ENCODE results near the gene CCIN. TPM values are rescaled to one million over a fixed set of nuclear protein-coding genes. Genes with fewer than 3 reads are reported as not detected.

Gene CCIN
- total RNA-seq, 4 donors from 2014 or later = not detected

GRCh38 chr9:36141761-36142160, 27.4 kb upstream of the CCIN start:
- Histone ChIP-seq H3K27ac (no peak overlapping the region), H3K9me3 (no peaks in the 10 kb centered on the region), H3K4me1 (peaks cover 53% of the 10 kb centered on the region), H3K27me3 (peaks cover 17% of the 10 kb centered on the region), H3K4me3 (no peak overlapping the region), H3K36me3 (no peaks in the 10 kb centered on the region)
- TF ChIP-seq EP300 (IDR thresholded peaks at IDR 0.05) (no peak), POLR2A (IDR thresholded peaks at IDR 0.05) (no peak), POLR2AphosphoS5 (IDR thresholded peaks at IDR 0.05) (no peak), CTCF (IDR thresholded peaks at IDR 0.05) (no peak)
- DNase-seq (ENCODE audit: low spot score in 2 of 2) = no peak
- 95% methylated on average over 7 of the region's 7 CpGs for WGBS

DNA sequence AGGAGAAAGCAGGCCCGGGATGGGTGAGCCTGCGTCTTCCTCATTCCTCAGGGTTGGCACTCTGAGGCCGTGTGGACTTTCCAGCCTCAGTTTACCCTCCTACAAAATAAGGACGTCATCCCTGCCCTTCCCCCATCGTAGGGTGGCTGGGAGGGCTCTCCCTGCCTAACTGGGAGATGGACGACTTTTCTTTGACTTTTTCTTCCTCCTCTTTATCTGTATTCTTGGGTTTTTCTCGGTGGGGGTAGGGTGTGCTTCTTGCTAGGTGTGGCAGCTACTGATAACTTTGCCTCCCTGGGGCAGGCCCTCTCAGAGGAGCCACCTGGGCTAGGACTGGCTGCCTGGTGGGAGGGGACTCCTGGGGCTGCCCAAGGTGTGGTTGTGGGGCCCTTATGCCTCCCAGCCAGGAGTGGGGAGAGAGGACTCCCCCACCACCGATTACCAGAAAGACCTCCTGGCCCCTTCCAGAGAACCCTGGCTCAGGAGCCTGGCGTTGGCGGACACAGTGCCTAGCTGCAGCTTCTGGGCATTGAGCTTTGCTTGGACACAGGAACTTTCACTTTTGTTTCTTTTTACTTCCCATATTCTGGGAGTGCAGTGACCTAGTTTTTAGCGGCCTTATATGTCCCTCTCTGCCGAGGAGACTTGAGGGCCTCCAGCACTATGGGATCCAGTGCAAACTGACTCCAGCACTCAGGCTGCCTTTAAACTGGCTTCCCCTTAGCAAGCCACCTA, 26.5 kb upstream of the CCIN start:
- peak overlapping the region; percentile 53 for H3K27ac ChIP-seq
- DNase-seq (ENCODE audit: low spot score in 2 of 2) = no peak
- H3K27me3 ChIP-seq = peaks cover 8% of the 10 kb centered on the region
- H3K9me3 ChIP-seq = no peaks in the 10 kb centered on the region
- H3K36me3 ChIP-seq = no peaks in the 10 kb centered on the region
- no peak for TF ChIP-seq POLR2AphosphoS5 (IDR thresholded peaks at IDR 0.05)
- no peak for TF ChIP-seq CTCF (IDR thresholded peaks at IDR 0.05)
- TF ChIP-seq EP300 (IDR thresholded peaks at IDR 0.05) = no peak
- no peak for TF ChIP-seq POLR2A (IDR thresholded peaks at IDR 0.05)
- WGBS = 54% methylated on average over 9 of the region's 12 CpGs
- peaks cover 45% of the 10 kb centered on the region for H3K4me1 ChIP-seq
- peak overlapping the region; percentile 22 for H3K4me3 ChIP-seq

- no peak for TF ChIP-seq CTCF (IDR thresholded peaks at IDR 0.05)
- no peak for TF ChIP-seq POLR2A (IDR thresholded peaks at IDR 0.05)
- TF ChIP-seq EP300 (IDR thresholded peaks at IDR 0.05) = no peak
- TF ChIP-seq POLR2AphosphoS5 (IDR thresholded peaks at IDR 0.05) = no peak
- Histone ChIP-seq H3K27ac (peak overlapping the region; percentile 53), H3K4me1 (peaks cover 45% of the 10 kb centered on the region), H3K27me3 (peaks cover 3% of the 10 kb centered on the region), H3K36me3 (no peaks in the 10 kb centered on the region), H3K9me3 (no peaks in the 10 kb centered on the region), H3K4me3 (peak overlapping the region; percentile 22)
- no peak for DNase-seq (ENCODE audit: low spot score in 2 of 2)
- WGBS = 82% methylated on average over 13 of the region's 13 CpGs
Measured at GRCh38 chr9:36143245-36143641, 25.9 kb upstream of the CCIN start.

GRCh38 chr9:36144309-36145232, 24.6 kb upstream of the CCIN start:
- Histone ChIP-seq H3K4me1 (peaks cover 53% of the 10 kb centered on the region), H3K4me3 (no peak overlapping the region), H3K36me3 (no peaks in the 10 kb centered on the region), H3K27ac (no peak overlapping the region), H3K9me3 (no peaks in the 10 kb centered on the region), H3K27me3 (no peaks in the 10 kb centered on the region)
- WGBS = 86% methylated on average over 12 of the region's 12 CpGs
- DNase-seq (ENCODE audit: low spot score in 2 of 2) = no peak
- no peak for TF ChIP-seq CTCF (IDR thresholded peaks at IDR 0.05)
- no peak for TF ChIP-seq EP300 (IDR thresholded peaks at IDR 0.05)
- no peak for TF ChIP-seq POLR2AphosphoS5 (IDR thresholded peaks at IDR 0.05)
- TF ChIP-seq POLR2A (IDR thresholded peaks at IDR 0.05) = no peak

GRCh38 chr9:36145970-36146369, 23.2 kb upstream of the CCIN start:
- H3K36me3 ChIP-seq = no peaks in the 10 kb centered on the region
- no peak for TF ChIP-seq EP300 (IDR thresholded peaks at IDR 0.05)
- no peak for TF ChIP-seq CTCF (IDR thresholded peaks at IDR 0.05)
- TF ChIP-seq POLR2AphosphoS5 (IDR thresholded peaks at IDR 0.05) = no peak
- no peak for TF ChIP-seq POLR2A (IDR thresholded peaks at IDR 0.05)
- 100% methylated on average over 4 of the region's 4 CpGs for WGBS
- no peak overlapping the region for H3K27ac ChIP-seq
- H3K9me3 ChIP-seq = no peaks in the 10 kb centered on the region
- H3K4me1 ChIP-seq = peaks cover 50% of the 10 kb centered on the region
- no peak overlapping the region for H3K4me3 ChIP-seq
- no peaks in the 10 kb centered on the region for H3K27me3 ChIP-seq
- DNase-seq (ENCODE audit: low spot score in 2 of 2) = no peak

Data from suprapubic skin (tissue), 4 donors.